HFF-Myc (cell line): Measurements from ENCODE around the gene VAMP3.

Experiments used
- DNase-seq: peaks from one replicate; pipeline ENCODE4 v3.0.0-alpha.2; 2011; ENCODE audit warnings: low read depth; ENCODE audit errors: extremely low read depth
- H3K4me3 ChIP-seq: replicated peaks from 2 replicates; pipeline ENCODE4 v1.5.1; 2011; ENCODE audit warnings: low read depth, mild to moderate bottlenecking, control low read depth, low read length
- CTCF ChIP-seq: IDR thresholded peaks from 2 replicates; pipeline ENCODE4 v1.5.1; 2012; ENCODE audit warnings: mild to moderate bottlenecking, low read depth, low read length, control low read depth; ENCODE audit errors: missing control alignments

The VAMP3 gene

GRCh38 chr1:7824701-7825100 lies 53.6 kb downstream of the VAMP3 start:
- no peak overlapping the region for H3K4me3 ChIP-seq
- TF ChIP-seq CTCF = no peak
- DNase-seq = no peak

- no peak overlapping the region for H3K4me3 ChIP-seq
- no peak for TF ChIP-seq CTCF
- no peak for DNase-seq
Observed at GRCh38 chr1:7826363-7826762, 55.3 kb downstream of the VAMP3 start.

DNA sequence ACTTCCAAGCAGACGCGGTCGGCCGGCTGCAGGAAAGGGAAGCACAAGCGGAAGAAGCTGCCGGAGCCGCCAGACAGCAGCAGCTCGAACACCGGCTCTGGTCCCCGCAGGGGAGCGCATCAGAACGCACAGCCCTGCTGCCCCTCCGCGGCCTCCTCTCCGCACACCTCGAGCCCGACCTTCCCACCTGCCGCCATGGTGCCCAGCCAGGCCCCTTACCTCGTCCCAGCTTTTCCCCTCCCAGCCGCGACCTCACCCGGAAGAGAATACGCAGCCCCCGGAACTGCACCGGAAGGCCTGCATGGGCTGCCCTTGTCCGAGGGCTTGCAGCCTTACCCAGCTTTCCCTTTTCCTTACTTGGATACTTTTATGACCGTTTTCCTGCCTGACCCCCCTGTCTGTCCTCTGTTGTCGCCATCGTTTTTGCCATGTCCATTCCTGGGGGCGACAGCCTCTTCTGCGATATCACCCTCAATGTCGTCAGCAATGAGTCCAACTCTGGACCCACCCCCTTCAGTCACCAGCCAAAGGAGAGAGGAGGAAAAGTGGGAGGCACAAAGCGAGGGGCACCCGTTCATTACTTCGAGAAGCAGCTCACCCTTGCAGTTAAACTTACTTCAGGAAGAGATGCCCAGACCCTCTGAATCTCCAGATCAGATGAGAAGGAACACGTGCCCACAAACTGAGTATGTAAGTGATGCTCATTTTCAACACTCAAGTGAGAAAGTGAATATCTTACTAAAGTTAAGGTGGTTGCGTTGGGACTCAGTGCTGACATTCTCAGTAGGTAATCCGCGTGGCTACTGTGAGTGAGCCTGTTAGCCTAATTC lies 56.2 kb downstream of the VAMP3 start:
- DNase-seq = no peak
- no peak for TF ChIP-seq CTCF
- no peak overlapping the region for H3K4me3 ChIP-seq
